Ishikawa (cell line): ENCODE results near the gene KRT27.

Experiments used
- CEBPB ChIP-seq: IDR thresholded peaks from 2 replicates; pipeline ENCODE4 v1.6.1; 2012
- CREB1 ChIP-seq: IDR thresholded peaks from 2 replicates; pipeline ENCODE4 v1.6.1; 2012; ENCODE audit warnings: low read depth
- EGR1 ChIP-seq: IDR thresholded peaks from 2 replicates; pipeline ENCODE4 v1.6.1; 2012
- EP300 ChIP-seq: IDR thresholded peaks from 2 replicates; pipeline ENCODE4 v1.6.1; 2012; ENCODE audit warnings: borderline replicate concordance
- FOXM1 ChIP-seq: IDR thresholded peaks from 2 replicates; pipeline ENCODE4 v1.6.1; 2012; ENCODE audit warnings: low read depth, borderline replicate concordance
- MAX ChIP-seq: IDR thresholded peaks from 2 replicates; pipeline ENCODE4 v1.6.1; 2012
- NFIC ChIP-seq: IDR thresholded peaks from 2 replicates; pipeline ENCODE4 v1.6.1; 2012
- RAD21 ChIP-seq: IDR thresholded peaks from 2 replicates; pipeline ENCODE4 v1.6.1; 2012; ENCODE audit warnings: low read depth
- REST ChIP-seq: IDR thresholded peaks from 2 replicates; pipeline ENCODE4 v1.6.1; 2012; ENCODE audit warnings: low read depth, mild to moderate bottlenecking
- TAF1 ChIP-seq: IDR thresholded peaks from 2 replicates; pipeline ENCODE4 v1.6.1; 2012; ENCODE audit warnings: low read depth, mild to moderate bottlenecking
- TCF12 ChIP-seq: IDR thresholded peaks from 2 replicates; pipeline ENCODE4 v1.6.1; 2012; ENCODE audit warnings: low read depth
- TEAD4 ChIP-seq: IDR thresholded peaks from 2 replicates; pipeline ENCODE4 v1.6.1; 2012
- YY1 ChIP-seq: IDR thresholded peaks from 2 replicates; pipeline ENCODE4 v1.6.1; 2012; ENCODE audit warnings: low read depth
- ZBTB7A ChIP-seq: IDR thresholded peaks from 2 replicates; pipeline ENCODE4 v1.6.1; 2012; ENCODE audit warnings: low read depth
- TF ChIP-seq, protein P1 (sequence below): IDR thresholded peaks from 2 replicates; pipeline ENCODE4 v1.6.1; 2012

KRT27 gene

DNA sequence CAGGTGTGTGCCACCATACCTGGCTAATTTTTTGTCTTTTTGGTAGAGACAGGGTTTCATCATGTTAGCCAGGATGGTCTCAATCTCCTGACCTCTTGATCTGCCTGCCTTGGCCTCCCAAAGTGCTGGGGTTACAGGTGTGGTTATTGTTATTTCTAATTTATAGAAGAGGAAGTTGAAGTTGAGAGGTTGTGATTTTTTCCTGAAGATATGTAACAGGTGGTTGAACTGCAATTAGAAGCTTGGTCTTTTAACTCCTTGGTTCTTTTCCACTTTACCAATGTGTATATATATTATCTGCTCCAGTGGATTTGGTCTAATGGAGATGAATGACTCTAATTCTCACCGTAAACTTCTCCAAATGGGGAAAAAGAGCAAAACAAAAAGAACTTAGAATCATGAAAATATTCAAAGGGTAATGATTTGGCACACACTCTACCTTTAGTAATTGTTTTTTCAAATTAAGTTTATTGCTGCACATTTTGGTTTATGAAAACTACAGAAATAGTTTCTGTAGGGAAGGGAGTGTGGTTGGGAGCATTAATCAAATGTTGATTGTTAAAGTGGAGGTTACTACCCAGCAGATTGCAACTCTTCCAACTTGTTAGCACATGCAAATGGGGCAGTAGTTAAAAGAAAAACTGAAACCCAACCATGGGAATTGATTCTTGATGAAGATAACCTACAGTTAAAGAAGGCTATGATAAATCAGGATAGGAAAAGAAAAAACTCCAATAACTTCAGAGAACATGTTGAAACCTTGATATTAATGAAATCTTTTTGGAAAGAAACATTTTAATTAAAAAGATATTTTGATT is 41.9 kb upstream of the KRT27 start:
- TF ChIP-seq EGR1 (no peak), EP300 (no peak), YY1 (no peak), FOXM1 (no peak), REST (no peak), TAF1 (no peak)

DNA sequence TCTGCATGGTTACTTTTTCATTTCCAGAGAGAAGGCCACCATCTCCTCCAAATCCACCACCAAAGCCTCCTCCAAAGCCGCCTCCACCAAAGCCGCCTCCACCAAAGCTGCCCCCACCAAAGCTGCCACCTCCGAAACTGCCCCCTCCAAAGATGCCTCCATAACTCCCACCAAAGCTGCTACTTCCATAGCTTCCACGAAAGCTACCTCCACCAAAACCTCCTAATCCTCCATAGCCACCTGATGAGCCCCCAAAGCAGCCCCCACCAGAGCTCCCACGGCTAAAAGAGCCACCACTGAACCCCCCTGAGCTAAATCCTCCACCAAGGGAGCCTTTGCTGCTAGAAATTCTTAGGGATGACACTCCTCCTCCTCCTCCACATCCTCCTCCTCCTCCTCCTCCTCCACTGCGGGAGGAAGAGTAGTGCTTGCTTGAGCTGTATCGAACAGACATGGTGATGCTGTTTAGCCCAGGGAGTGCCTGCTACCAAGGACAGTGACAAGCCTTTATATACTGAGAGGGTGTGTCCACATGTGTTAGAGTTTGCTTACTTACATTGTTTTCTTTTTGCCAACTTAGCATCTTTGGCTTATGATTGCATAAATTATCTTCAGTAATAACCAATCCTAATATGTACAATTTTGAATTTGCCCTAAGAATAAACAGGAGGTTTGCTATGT is 39.9 kb upstream of the KRT27 start, which contains the start of gene KRT10:
Gene KRT10, minus strand, starts transcription at position 483 of the 681 bp plus-strand sequence. Its CDS starts 29 bp downstream, at position 454.
- TF ChIP-seq REST (peak; percentile 46; the same call in 1 of the 2 replicates), TCF12 (no peak)

GRCh38 chr17:40821536-40821935 is 39.2 kb upstream of the KRT27 start:
- no peak for TF ChIP-seq REST
- TF ChIP-seq CEBPB: no peak

DNA sequence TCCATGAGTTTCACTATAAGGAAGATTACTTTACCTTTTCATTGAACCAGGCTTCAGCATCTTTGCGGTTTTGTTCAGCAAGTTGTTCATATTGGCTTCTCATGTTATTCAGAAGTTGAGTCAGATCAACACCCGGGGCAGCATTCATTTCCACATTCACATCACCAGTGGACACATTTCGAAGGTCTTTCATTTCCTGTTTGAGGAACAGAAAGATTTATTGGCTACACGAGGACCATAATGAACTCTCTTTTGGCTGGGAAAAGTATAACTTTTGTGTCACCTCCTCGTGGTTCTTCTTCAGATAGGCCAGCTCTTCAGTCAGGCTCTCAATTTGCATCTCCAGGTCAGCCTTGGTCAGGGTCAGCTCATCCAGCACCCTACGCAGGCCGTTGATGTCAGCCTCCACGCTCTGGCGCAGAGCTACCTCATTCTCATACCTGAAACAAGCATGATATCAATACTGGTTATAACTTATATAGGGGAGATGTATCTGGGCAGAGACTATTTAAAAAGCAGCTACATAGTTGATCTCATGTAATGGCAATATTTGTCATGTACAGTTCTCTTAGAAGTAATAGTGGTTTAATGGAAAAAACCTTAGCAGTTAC is 38.0 kb upstream of the KRT27 start:
- TF ChIP-seq CEBPB: no peak
- no peak for TF ChIP-seq MAX
- TF ChIP-seq ZBTB7A: no peak
- no peak for TF ChIP-seq YY1
- TF ChIP-seq REST: no peak
- TF ChIP-seq TAF1: no peak
- no peak for TF ChIP-seq TCF12
- no peak for TF ChIP-seq EP300
- TF ChIP-seq RAD21: no peak
- no peak for TF ChIP-seq NFIC
- TF ChIP-seq, protein P1, sequence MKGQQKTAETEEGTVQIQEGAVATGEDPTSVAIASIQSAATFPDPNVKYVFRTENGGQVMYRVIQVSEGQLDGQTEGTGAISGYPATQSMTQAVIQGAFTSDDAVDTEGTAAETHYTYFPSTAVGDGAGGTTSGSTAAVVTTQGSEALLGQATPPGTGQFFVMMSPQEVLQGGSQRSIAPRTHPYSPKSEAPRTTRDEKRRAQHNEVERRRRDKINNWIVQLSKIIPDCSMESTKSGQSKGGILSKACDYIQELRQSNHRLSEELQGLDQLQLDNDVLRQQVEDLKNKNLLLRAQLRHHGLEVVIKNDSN: no peak
- no peak for TF ChIP-seq CREB1
- no peak for TF ChIP-seq TEAD4
- no peak for TF ChIP-seq EGR1
- TF ChIP-seq FOXM1: no peak
